GM21526 (cell line): ENCODE results near the gene TRANK1.
A peak's percentile ranks its signal among the peaks of the same experiment; 100 is the strongest.
"Not testable (repeated sequence)": the region's sequence is repeated elsewhere in the genome, so short reads cannot be mapped to it uniquely, and the experiment has no call there.

Experiments used
- ATAC-seq: cut with Tn5 transposase; IDR thresholded peaks from one replicate; pipeline ENCODE4 v1.9.1; 2021; ENCODE audit warnings: moderate library complexity; ENCODE audit not compliant: unreplicated experiment, low FRiP score

TRANK1 gene

GRCh38 chr3:36957862-36958686, 13.2 kb upstream of the TRANK1 start:
- no peak for ATAC-seq

- ATAC-seq = no peak
These were observed 12.2 kb upstream of the TRANK1 start for GRCh38 chr3:36957063-36957462.

- ATAC-seq = no peak
These were observed 11.3 kb upstream of the TRANK1 start for GRCh38 chr3:36956155-36956554.

GRCh38 chr3:36954452-36955134, 9.7 kb upstream of the TRANK1 start:
- ATAC-seq = no peak

- not testable (repeated sequence) for ATAC-seq
These were observed 3.0 kb upstream of the TRANK1 start for GRCh38 chr3:36947814-36948213.

- ATAC-seq = no peak
These were observed 603 bp upstream of the TRANK1 start for GRCh38 chr3:36945333-36945980.

- peak; percentile 43 for ATAC-seq
These were observed 728 bp downstream of the TRANK1 start for GRCh38 chr3:36944012-36944640.

GRCh38 chr3:36943601-36944000, 1.3 kb downstream of the TRANK1 start:
- no peak for ATAC-seq

GRCh38 chr3:36942638-36943248, 2.1 kb downstream of the TRANK1 start:
- no peak for ATAC-seq

- ATAC-seq = no peak
These were observed 3.2 kb downstream of the TRANK1 start for GRCh38 chr3:36941658-36942057.

GRCh38 chr3:36941162-36941561, 3.7 kb downstream of the TRANK1 start:
- ATAC-seq = no peak

GRCh38 chr3:36937492-36937891, 7.4 kb downstream of the TRANK1 start:
- no peak for ATAC-seq

- no peak for ATAC-seq
These were observed 11.1 kb downstream of the TRANK1 start for GRCh38 chr3:36933540-36934296.

GRCh38 chr3:36931424-36931823, 13.4 kb downstream of the TRANK1 start:
- ATAC-seq = not testable (repeated sequence)

GRCh38 chr3:36928220-36928619, 16.6 kb downstream of the TRANK1 start:
- no peak for ATAC-seq

- no peak for ATAC-seq
These were observed 18.5 kb downstream of the TRANK1 start for GRCh38 chr3:36926292-36926897.

- ATAC-seq = no peak
These were observed 19.9 kb downstream of the TRANK1 start for GRCh38 chr3:36924744-36925521.

- ATAC-seq = no peak
These were observed 20.7 kb downstream of the TRANK1 start for GRCh38 chr3:36923981-36924743.
